Keratinocyte (primary cell): ENCODE measurements around the gene C2CD3. TPM values are rescaled to one million over a fixed set of nuclear protein-coding genes. Genes with fewer than 3 reads are reported as not detected.

ENCODE experiments used
- DNase-seq: peaks from one replicate; pipeline ENCODE4 v3.0.0-alpha.2; 2011; ENCODE audit warnings: low read depth, missing footprints, low spot score
- FAIRE-seq: peaks from 2 replicates; lab custom pipeline; 2011; peaks lifted over from hg19 to GRCh38; lab: Jason Lieb, UNC
- H2AFZ ChIP-seq: 2 replicates; pipeline ENCODE4 v1.6.0; 2012; ENCODE audit warnings: low read length, control low read depth, inconsistent platforms; ENCODE audit not compliant: control insufficient read depth
- H3K27ac ChIP-seq: 2 replicates; pipeline ENCODE4 v1.5.1; 2011; ENCODE audit warnings: low read length; ENCODE audit not compliant: control insufficient read depth, insufficient read depth
- H3K27me3 ChIP-seq: 3 replicates; pipeline ENCODE4 v1.6.0; 2011; ENCODE audit warnings: low read length; ENCODE audit not compliant: control insufficient read depth, insufficient read depth; ENCODE audit errors: extremely low read depth
- H3K36me3 ChIP-seq, 2 experiments: 2 replicates in 1 of 2; 3 replicates in 1 of 2; pipeline ENCODE4 v1.5.1; 2011; ENCODE audit warnings: low read length in 2 of 2, mild to moderate bottlenecking in 1 of 2; ENCODE audit not compliant: control insufficient read depth in 2 of 2, insufficient read depth in 2 of 2; ENCODE audit errors: extremely low read depth in 1 of 2
- H3K4me1 ChIP-seq: 3 replicates; pipeline ENCODE4 v1.5.1; 2011; ENCODE audit warnings: low read length; ENCODE audit not compliant: control insufficient read depth, insufficient read depth; ENCODE audit errors: extremely low read depth
- H3K4me2 ChIP-seq: 3 replicates; pipeline ENCODE4 v1.6.0; 2011; ENCODE audit warnings: low read depth, low read length; ENCODE audit not compliant: control insufficient read depth, insufficient read depth; ENCODE audit errors: extremely low read depth
- H3K4me3 ChIP-seq, 3 experiments: fragments of 200-600 bp in 1 of 3; sonication (generic) in 1 of 3; 2 replicates in 2 of 3; 3 replicates in 1 of 3; pipeline ENCODE4 v1.5.1; 2011 to 2016; ENCODE audit warnings: low read length in 3 of 3, mild to moderate bottlenecking in 3 of 3, control low read depth in 2 of 3, inconsistent platforms in 1 of 3, low read depth in 1 of 3, mixed read lengths in 1 of 3, mixed run types in 1 of 3, moderate library complexity in 1 of 3; ENCODE audit not compliant: control insufficient read depth in 2 of 3, insufficient read depth in 2 of 3; ENCODE audit errors: extremely low read depth in 1 of 3
- H3K79me2 ChIP-seq: 2 replicates; pipeline ENCODE4 v1.6.0; 2012; ENCODE audit warnings: low read length; ENCODE audit not compliant: control insufficient read depth, insufficient read depth
- H3K9ac ChIP-seq: 3 replicates; pipeline ENCODE4 v1.6.0; 2011; ENCODE audit warnings: low read length; ENCODE audit not compliant: control insufficient read depth, insufficient read depth; ENCODE audit errors: extremely low read depth
- H3K9me1 ChIP-seq: 3 replicates; pipeline ENCODE4 v1.6.0; 2011; ENCODE audit warnings: low read length; ENCODE audit not compliant: control insufficient read depth, insufficient read depth; ENCODE audit errors: extremely low read depth
- H3K9me3 ChIP-seq: 2 replicates; pipeline ENCODE4 v1.5.1; 2012; ENCODE audit warnings: low read depth, low read length; ENCODE audit not compliant: control insufficient read depth
- H4K20me1 ChIP-seq: 3 replicates; pipeline ENCODE4 v1.6.0; 2011; ENCODE audit warnings: low read length; ENCODE audit not compliant: control insufficient read depth, insufficient read depth; ENCODE audit errors: extremely low read depth
- CTCF ChIP-seq, 3 experiments: IDR thresholded peaks in 1 of 3; conservative IDR thresholded peaks in 1 of 3; optimal IDR thresholded peaks in 1 of 3; 2 replicates in 2 of 3; 3 replicates in 1 of 3; pipeline versions ENCODE3 to v1.5.1; 2011; ENCODE audit warnings: low read length in 3 of 3, mild to moderate bottlenecking in 3 of 3, moderate library complexity in 2 of 3, control low read depth in 1 of 3, inconsistent platforms in 1 of 3; ENCODE audit not compliant: insufficient read depth in 2 of 3; ENCODE audit errors: extremely low read depth in 1 of 3
- EZH2 ChIP-seq: IDR thresholded peaks from one replicate; pipeline ENCODE4 v1.6.1; 2012; ENCODE audit warnings: inconsistent platforms, mild to moderate bottlenecking, low read length, moderate library complexity
- dilution Hi-C: fragments of 300-500 bp; cut with MboI; formaldehyde crosslinking; loops from one replicate; pipeline ENCODE4 v1.7.0; 2020; ENCODE audit warnings: low sequenced_read_pairs; ENCODE audit not compliant: extremely low pct_ligation_motif_present
- polyA plus RNA-seq, 5 experiments: library from polyadenylated mRNA; depleted of rRNA in 3 of 5; stranded (reverse) in 3 of 5; stranded (forward) in 1 of 5; unstranded in 1 of 5; fragments of >200 nt; gene quantifications; 1 replicate in 1 of 5; 2 replicates in 3 of 5; 3 replicates in 1 of 5; pipeline versions ENCODE4 v1.2.1 to v1.2.3, GENCODE V29; 2011 to 2012; ENCODE audit warnings: missing spikeins in 2 of 5, low read depth in 1 of 5, low replicate concordance in 1 of 5

The C2CD3 gene
- polyA plus RNA-seq, 1 donor (not counting 4 experiments of a cell fraction or from before 2014, with no cell fraction given), result 9.8 TPM

GRCh38 chr11:74007691-74008372 lies 163.0 kb downstream of the C2CD3 start:
- FAIRE-seq (no peak), DNase-seq (no peak)
- no peak overlapping the region for H3K27ac ChIP-seq
- H4K20me1 ChIP-seq, result no peaks in the 10 kb centered on the region
- peaks cover 0 to 2% of the 10 kb centered on the region in 2 experiments for H3K36me3 ChIP-seq
- no peak overlapping the region for H3K9ac ChIP-seq
- H3K9me1 ChIP-seq, result no peaks in the 10 kb centered on the region
- H3K4me2 ChIP-seq, result no peak overlapping the region
- dilution Hi-C loops, result no loop called here
- no peaks in the 10 kb centered on the region for H3K9me3 ChIP-seq
- no peaks in the 10 kb centered on the region for H3K27me3 ChIP-seq
- no peak overlapping the region for H2AFZ ChIP-seq
- no peaks in the 10 kb centered on the region for H3K4me1 ChIP-seq
- H3K79me2 ChIP-seq, result no peaks in the 10 kb centered on the region
- TF ChIP-seq EZH2 (no peak), CTCF (optimal IDR thresholded peaks at IDR 0.05 in 1 of 3, IDR thresholded peaks at IDR 0.05 in 1 of 3, conservative IDR thresholded peaks at IDR 0.05 in 1 of 3; ENCODE audit: extremely low read depth in 1 of 3, insufficient read depth in 2 of 3, low read length in 3 of 3) (no peak)
- no peak overlapping the region for H3K4me3 ChIP-seq

GRCh38 chr11:74006743-74007304 lies 164.0 kb downstream of the C2CD3 start:
- Histone ChIP-seq H3K4me3 (no peak overlapping the region), H3K9ac (no peak overlapping the region), H3K79me2 (no peaks in the 10 kb centered on the region), H3K36me3 (peaks cover 0 to 4% of the 10 kb centered on the region in 2 experiments), H4K20me1 (no peaks in the 10 kb centered on the region), H2AFZ (no peak overlapping the region), H3K27ac (no peak overlapping the region), H3K9me3 (no peaks in the 10 kb centered on the region), H3K9me1 (no peaks in the 10 kb centered on the region), H3K27me3 (no peaks in the 10 kb centered on the region), H3K4me1 (no peaks in the 10 kb centered on the region), H3K4me2 (no peak overlapping the region)
- dilution Hi-C loops, result no loop called here
- no peak for FAIRE-seq
- no peak for DNase-seq
- no peak for TF ChIP-seq CTCF (optimal IDR thresholded peaks at IDR 0.05 in 1 of 3, IDR thresholded peaks at IDR 0.05 in 1 of 3, conservative IDR thresholded peaks at IDR 0.05 in 1 of 3; ENCODE audit: extremely low read depth in 1 of 3, insufficient read depth in 2 of 3, low read length in 3 of 3)
- TF ChIP-seq EZH2, result no peak
